ENCODE results near the gene IFI27.

Gene IFI27

DNA sequence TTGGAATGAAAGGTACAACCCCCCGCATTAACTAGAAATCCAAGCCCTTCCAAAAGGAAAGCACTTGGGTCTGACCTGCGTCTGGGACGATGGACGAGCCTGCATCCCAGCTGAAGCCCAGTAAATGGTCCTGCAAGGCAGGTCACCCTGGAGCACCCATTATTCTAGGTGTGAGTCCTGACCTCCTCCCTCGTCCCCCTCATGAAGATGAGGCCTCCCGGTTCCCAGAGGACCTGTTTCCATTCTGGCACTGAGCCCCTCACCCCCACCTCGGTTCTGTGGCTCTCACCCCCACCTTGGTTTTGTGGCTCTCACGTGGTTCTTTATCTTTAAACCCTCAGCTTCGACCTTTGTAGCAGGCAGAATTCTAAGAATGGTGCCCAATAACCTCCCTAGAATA lies 7.3 kb downstream of the IFI27 start:
- H3K27ac ChIP-seq (ENCODE audit: extremely low read depth, low read depth, low read length): no peak overlapping the region
- H3K36me3 ChIP-seq (ENCODE audit: control insufficient read depth in 2 of 2, insufficient read depth in 1 of 2, low read length in 2 of 2): no peaks in the 10 kb centered on the region
- H3K4me3 ChIP-seq (ENCODE audit: low read depth, low read length): no peak overlapping the region
- TF ChIP-seq ZXDB (tag by site-specific recombination; IDR thresholded peaks at IDR 0.05) (no peak), ZNF610 (tag by site-specific recombination; IDR thresholded peaks at IDR 0.05; ENCODE audit: borderline replicate concordance) (no peak), ZBTB17 (tag by site-specific recombination; IDR thresholded peaks at IDR 0.05) (no peak), ZNF211 (tag by site-specific recombination; IDR thresholded peaks at IDR 0.05; ENCODE audit: low read depth) (no peak), ZNF274 (IDR thresholded peaks at IDR 0.05; ENCODE audit: low read length) (no peak), ZNF274 (tag by site-specific recombination; IDR thresholded peaks at IDR 0.05; ENCODE audit: borderline replicate concordance) (no peak), ZNF2 (tag by site-specific recombination; IDR thresholded peaks at IDR 0.05) (no peak), ZNF629 (tag by site-specific recombination; IDR thresholded peaks at IDR 0.05) (no peak), ZNF174 (tag by site-specific recombination; IDR thresholded peaks at IDR 0.05) (no peak), ZNF366 (tag by site-specific recombination; conservative IDR thresholded peaks at IDR 0.05) (no peak), GLIS1 (tag by site-specific recombination; IDR thresholded peaks at IDR 0.05) (no peak)
- TF ChIP-seq, protein P1, sequence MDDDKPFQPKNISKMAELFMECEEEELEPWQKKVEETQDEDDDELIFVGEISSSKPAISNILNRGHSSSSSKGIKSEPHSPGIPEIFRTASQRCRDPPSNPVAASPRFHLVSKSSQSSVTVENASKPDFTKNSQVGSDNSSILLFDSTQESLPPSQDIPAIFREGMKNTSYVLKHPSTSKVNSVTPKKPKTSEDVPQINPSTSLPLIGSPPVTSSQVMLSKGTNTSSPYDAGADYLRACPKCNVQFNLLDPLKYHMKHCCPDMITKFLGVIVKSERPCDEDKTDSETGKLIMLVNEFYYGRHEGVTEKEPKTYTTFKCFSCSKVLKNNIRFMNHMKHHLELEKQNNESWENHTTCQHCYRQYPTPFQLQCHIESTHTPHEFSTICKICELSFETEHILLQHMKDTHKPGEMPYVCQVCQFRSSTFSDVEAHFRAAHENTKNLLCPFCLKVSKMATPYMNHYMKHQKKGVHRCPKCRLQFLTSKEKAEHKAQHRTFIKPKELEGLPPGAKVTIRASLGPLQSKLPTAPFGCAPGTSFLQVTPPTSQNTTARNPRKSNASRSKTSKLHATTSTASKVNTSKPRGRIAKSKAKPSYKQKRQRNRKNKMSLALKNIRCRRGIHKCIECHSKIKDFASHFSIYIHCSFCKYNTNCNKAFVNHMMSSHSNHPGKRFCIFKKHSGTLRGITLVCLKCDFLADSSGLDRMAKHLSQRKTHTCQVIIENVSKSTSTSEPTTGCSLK (tag by site-specific recombination; IDR thresholded peaks at IDR 0.05): no peak
- no peaks in the 10 kb centered on the region for H3K9me3 ChIP-seq (ENCODE audit: control insufficient read depth, insufficient read depth, low read depth, low read length)
- CTCF ChIA-PET: interaction anchor here (1.6 kb wide), 1 partner anchor 19 kb away, joined by 4 read pairs; no protein-coding TSS in a partner anchor
- peaks cover 3% of the 10 kb centered on the region; the same call in 1 of the 2 replicates for H3K4me1 ChIP-seq (ENCODE audit: control insufficient read depth, insufficient read depth, low read length)
- POLR2A ChIA-PET: no interaction called here

DNA sequence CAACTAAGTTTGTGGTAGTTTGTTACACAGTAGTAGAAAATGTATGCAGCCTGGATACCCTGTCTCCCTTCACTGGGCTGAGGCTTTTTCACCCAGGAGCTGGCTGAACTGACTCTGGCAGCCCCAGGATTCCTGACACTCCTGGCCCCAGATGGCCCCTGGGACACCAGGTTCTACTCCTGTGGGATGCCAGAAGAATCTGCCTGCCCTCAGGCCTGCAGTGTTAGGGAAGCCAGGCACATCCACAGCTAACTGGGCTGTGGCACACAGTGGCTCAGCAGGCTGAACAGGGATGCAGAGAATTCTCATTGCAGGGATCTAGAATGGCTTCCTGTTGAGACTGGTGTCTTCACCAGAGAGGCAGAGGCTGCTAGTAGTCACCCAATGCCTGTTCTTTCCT lies 8.5 kb downstream of the IFI27 start:
- POLR2A ChIA-PET: no interaction called here
- no peak overlapping the region for H3K4me3 ChIP-seq (ENCODE audit: low read depth, low read length)
- no peak overlapping the region for H3K27ac ChIP-seq (ENCODE audit: extremely low read depth, low read depth, low read length)
- no peaks in the 10 kb centered on the region for H3K36me3 ChIP-seq (ENCODE audit: control insufficient read depth in 2 of 2, insufficient read depth in 1 of 2, low read length in 2 of 2)
- TF ChIP-seq, protein P2, sequence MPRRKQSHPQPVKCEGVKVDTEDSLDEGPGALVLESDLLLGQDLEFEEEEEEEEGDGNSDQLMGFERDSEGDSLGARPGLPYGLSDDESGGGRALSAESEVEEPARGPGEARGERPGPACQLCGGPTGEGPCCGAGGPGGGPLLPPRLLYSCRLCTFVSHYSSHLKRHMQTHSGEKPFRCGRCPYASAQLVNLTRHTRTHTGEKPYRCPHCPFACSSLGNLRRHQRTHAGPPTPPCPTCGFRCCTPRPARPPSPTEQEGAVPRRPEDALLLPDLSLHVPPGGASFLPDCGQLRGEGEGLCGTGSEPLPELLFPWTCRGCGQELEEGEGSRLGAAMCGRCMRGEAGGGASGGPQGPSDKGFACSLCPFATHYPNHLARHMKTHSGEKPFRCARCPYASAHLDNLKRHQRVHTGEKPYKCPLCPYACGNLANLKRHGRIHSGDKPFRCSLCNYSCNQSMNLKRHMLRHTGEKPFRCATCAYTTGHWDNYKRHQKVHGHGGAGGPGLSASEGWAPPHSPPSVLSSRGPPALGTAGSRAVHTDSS (tag by site-specific recombination; IDR thresholded peaks at IDR 0.05): no peak
- TF ChIP-seq, protein P3, sequence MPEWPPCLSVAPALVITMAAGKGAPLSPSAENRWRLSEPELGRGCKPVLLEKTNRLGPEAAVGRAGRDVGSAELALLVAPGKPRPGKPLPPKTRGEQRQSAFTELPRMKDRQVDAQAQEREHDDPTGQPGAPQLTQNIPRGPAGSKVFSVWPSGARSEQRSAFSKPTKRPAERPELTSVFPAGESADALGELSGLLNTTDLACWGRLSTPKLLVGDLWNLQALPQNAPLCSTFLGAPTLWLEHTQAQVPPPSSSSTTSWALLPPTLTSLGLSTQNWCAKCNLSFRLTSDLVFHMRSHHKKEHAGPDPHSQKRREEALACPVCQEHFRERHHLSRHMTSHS (tag by site-specific recombination; IDR thresholded peaks at IDR 0.05): no peak
- TF ChIP-seq ZNF404 (tag by site-specific recombination; IDR thresholded peaks at IDR 0.05): no peak
- no peak for TF ChIP-seq ZNF677 (tag by site-specific recombination; IDR thresholded peaks at IDR 0.05)
- TF ChIP-seq ZNF157 (tag by site-specific recombination; IDR thresholded peaks at IDR 0.05): no peak
- no peak for TF ChIP-seq OSR2 (tag by site-specific recombination; IDR thresholded peaks at IDR 0.05)
- no peak for TF ChIP-seq ZNF335 (tag by site-specific recombination; conservative IDR thresholded peaks at IDR 0.05)
- TF ChIP-seq ZNF133 (tag by site-specific recombination; IDR thresholded peaks at IDR 0.05): no peak
- no peak for TF ChIP-seq ZNF560 (tag by site-specific recombination; IDR thresholded peaks at IDR 0.05; ENCODE audit: borderline replicate concordance)
- TF ChIP-seq ZNF76 (tag by site-specific recombination; IDR thresholded peaks at IDR 0.05; ENCODE audit: borderline replicate concordance, low read depth): no peak
- no peak for TF ChIP-seq ZFP3 (tag by site-specific recombination; IDR thresholded peaks at IDR 0.05; ENCODE audit: low read depth)
- TF ChIP-seq, protein P4, sequence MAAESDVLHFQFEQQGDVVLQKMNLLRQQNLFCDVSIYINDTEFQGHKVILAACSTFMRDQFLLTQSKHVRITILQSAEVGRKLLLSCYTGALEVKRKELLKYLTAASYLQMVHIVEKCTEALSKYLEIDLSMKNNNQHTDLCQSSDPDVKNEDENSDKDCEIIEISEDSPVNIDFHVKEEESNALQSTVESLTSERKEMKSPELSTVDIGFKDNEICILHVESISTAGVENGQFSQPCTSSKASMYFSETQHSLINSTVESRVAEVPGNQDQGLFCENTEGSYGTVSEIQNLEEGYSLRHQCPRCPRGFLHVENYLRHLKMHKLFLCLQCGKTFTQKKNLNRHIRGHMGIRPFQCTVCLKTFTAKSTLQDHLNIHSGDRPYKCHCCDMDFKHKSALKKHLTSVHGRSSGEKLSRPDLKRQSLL (tag by site-specific recombination; IDR thresholded peaks at IDR 0.05): no peak
- no peak for TF ChIP-seq ZNF549 (tag by site-specific recombination; IDR thresholded peaks at IDR 0.05)
- no peak for TF ChIP-seq KLF9 (tag by site-specific recombination; IDR thresholded peaks at IDR 0.05; ENCODE audit: low read depth)
- no peaks in the 10 kb centered on the region for H3K4me1 ChIP-seq (ENCODE audit: control insufficient read depth, insufficient read depth, low read length)
- no peaks in the 10 kb centered on the region for H3K9me3 ChIP-seq (ENCODE audit: control insufficient read depth, insufficient read depth, low read depth, low read length)
- CTCF ChIA-PET: no interaction called here

All from HEK293 (cell line).